SK-N-DZ (cell line): ENCODE data around the gene JCHAIN.
"Not testable (repeated sequence)": the region's sequence is repeated elsewhere in the genome, so short reads cannot be mapped to it uniquely, and the experiment has no call there.

Experiments used
- DNase-seq: peaks from one replicate; pipeline ENCODE4 v3.0.0-alpha.2; 2015; ENCODE audit warnings: low spot score

JCHAIN gene

DNA sequence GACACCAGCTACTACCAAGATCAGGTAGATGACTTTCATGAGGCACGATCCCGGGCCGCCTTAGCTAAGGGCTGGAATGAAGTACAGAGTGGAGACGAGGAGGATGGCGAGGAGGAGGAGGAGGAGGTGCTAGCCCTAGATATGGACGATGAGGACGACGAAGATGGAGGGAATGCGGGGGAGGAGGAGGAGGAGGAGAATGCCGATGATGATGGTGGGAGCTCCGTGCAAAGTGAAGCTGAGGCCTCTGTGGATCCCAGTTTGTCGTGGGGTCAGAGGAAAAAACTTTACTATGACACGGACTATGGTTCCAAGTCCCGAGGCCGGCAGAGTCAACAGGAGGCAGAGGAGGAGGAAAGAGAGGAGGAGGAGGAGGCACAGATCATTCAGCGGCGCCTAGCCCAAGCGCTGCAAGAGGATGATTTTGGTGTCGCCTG is 22.5 kb upstream of the JCHAIN start:
- DNase-seq: no peak

GRCh38 chr4:70687821-70688794 is 21.8 kb upstream of the JCHAIN start, which contains the start of gene UTP3:
Gene UTP3 (plus strand): TSS chr4:70688532. CDS start chr4:70688678, 146 bp downstream.
- peak; percentile 98 for DNase-seq

DNA sequence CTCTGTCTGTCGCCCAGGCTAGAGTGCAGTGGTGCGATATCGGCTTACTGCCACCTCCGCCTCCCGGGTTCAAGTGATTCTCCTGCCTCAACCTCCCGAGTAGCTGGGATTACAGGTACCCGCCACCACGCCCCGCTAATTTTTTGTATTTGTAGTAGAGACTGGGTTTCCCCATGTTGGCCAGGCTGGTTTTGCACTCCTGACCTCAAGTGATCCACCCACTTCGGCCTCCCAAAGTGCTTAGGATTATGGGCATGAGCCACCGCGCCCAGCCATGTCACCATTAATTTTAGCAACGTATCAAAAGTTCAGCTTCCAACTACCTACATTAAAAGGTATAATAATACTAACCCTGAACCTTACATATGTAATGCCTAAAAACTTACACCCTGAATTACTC is 21.1 kb upstream of the JCHAIN start:
- DNase-seq: no peak

- not testable (repeated sequence) for DNase-seq
Observed at GRCh38 chr4:70682142-70682541, 15.8 kb upstream of the JCHAIN start.

DNA sequence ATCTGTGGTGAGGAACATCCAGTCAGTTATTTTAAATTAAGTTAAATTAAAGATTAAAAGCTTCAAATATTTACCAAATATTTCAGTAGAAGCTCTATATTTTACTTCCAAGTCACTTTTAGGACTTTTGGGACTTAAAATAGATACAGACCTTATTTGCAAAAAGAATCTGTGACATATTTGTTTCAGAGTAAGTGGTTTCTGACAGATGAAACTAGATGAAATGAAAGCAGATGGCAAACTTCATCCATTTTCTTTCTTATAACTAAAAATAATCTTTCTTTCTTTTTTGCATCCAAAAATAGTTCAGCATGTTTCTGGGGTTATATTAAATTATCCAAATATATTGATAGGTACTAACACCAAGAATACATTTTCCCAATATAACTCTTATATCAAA is 15.4 kb upstream of the JCHAIN start:
- DNase-seq: no peak

GRCh38 chr4:70680934-70681333 is 14.6 kb upstream of the JCHAIN start:
- no peak for DNase-seq

DNA sequence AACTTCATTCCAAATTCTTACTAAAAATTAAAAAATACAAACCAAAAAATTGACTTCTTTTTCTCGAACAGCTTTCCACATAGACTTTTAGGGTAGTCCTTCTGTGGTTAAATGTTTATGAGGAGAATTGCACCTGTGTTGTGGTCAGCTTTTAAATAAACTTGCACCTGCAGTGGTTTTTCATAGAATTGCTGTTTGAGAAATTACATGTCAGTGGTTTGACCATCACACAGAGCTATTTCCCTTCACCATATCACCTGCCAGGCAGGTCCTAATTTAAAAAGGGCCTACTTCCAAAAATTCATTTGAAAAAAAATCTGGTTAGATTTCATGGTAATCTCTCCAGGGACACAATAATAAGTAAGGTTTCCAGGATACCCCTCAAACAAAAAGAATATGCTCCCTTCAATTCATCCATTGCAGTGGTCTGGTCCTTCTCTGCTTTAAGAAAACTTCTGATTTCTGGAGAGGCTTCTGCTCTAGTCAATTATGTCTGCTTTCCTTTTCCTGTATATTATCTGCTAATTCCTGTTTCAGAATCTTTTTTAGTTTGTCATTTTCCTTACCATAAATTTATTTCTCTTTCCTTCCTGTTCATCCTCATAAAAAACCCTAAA is 12.2 kb upstream of the JCHAIN start:
- DNase-seq: no peak

GRCh38 chr4:70676554-70677090 is 10.3 kb upstream of the JCHAIN start:
- no peak for DNase-seq

DNA sequence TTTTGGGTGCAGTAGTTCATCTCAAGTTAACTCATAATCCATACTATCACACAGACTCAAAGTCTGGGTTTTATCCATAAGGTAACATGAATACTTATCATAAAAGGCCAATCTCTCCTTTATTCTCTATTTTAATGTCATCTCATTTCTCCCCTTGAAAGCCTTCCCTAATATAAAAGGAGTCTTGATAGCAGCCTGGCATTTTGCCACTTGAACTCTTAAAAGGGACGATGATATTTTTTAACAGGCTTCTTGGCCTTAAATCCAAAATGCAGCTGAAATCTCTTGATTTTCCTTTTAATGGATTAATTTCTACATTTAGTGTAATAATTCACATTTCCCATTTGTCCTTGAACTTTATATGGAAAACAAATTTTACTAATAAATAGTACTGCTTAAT is 8.4 kb upstream of the JCHAIN start:
- no peak for DNase-seq

GRCh38 chr4:70674191-70674590 is 7.9 kb upstream of the JCHAIN start:
- DNase-seq: no peak

DNA sequence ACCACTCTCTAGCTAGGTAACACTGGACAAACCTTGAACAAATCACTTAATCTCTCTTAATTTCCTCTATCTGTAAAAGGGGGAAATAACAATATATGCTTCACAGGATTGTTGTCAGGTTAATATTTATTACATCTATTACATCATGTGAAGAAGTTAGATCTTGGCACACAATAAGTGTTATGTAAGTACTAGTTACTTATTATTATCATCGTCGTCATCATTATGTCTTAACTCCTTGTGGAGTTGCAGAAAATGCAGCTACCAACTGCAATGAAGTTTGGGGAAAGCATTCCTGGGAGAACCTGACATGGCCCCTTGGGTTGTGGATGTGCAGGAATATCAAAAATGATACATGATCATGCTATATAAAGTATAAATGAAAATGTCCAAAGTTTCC is 4.8 kb upstream of the JCHAIN start:
- no peak for DNase-seq

- no peak for DNase-seq
Observed at GRCh38 chr4:70670332-70671014, 4.2 kb upstream of the JCHAIN start.

GRCh38 chr4:70667740-70668535 is 1.6 kb upstream of the JCHAIN start:
- DNase-seq: no peak

DNA sequence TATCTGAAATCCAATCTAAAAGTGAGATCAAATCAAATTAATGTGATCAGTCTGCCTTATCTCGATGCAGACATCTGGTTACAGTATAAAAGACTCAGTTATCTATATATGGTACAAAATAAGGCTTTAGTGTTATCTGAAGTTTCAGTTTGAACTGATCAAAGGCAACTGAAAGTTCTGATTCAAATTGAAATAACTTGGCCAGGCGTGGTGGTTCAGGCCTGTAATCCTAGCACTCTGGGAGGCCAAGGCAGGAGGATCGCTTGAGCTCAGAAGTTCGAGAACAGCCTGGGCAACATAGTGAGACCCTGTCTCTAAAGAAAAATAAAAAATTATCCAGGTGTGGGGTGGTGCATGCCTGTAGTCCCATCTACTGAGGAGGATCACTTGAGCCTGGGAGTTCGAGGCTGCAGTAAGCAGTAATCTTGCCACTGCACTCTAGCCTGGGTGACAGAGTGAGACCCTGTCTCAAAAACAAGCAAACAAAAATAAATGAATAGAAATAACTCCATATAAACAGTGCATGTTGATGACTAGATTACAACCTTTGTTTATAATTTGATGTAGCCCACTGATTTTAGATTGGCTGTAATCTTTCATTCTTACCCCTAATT is 4.9 kb downstream of the JCHAIN start:
- not testable (repeated sequence) for DNase-seq

DNA sequence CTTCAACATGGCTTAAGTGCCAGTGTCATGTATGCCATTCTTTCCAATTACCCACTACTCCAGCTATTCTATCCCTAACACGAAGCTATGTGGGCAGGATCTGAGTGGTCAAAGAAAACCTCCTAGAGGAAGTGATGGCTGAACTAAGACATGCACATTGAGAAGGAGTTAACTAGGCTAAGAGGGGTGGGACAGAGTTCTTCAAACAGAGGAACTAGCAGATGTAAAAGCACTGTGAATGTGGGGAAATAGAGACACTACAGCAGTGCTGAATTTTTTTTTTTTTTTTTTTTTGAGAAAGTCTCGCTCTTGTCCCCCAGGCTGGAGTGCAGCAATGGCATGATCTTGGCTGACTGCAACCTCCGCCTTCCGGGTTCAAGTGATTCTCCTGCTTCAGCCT is 6.2 kb downstream of the JCHAIN start:
- no peak for DNase-seq

- DNase-seq: no peak
Observed at GRCh38 chr4:70658418-70658817, 7.9 kb downstream of the JCHAIN start.

GRCh38 chr4:70657326-70657725 is 9.0 kb downstream of the JCHAIN start:
- DNase-seq: no peak

GRCh38 chr4:70654605-70655011 is 11.7 kb downstream of the JCHAIN start:
- no peak for DNase-seq

GRCh38 chr4:70651864-70652506 is 14.3 kb downstream of the JCHAIN start:
- peak; percentile 25 for DNase-seq

- not testable (repeated sequence) for DNase-seq
Observed at GRCh38 chr4:70650741-70651140, 15.6 kb downstream of the JCHAIN start.
